ENCODE results near the gene FAM167B.
A peak's percentile ranks its signal among the peaks of the same experiment; 100 is the strongest.
"Not testable (repeated sequence)": the region's sequence is repeated elsewhere in the genome, so short reads cannot be mapped to it uniquely, and the experiment has no call there.

FAM167B gene

GRCh38 chr1:32265846-32266245, 18.8 kb downstream of the FAM167B start:
- DNase-seq, result no peak

GRCh38 chr1:32266921-32267591, 20.0 kb downstream of the FAM167B start:
- no peak for DNase-seq

DNA sequence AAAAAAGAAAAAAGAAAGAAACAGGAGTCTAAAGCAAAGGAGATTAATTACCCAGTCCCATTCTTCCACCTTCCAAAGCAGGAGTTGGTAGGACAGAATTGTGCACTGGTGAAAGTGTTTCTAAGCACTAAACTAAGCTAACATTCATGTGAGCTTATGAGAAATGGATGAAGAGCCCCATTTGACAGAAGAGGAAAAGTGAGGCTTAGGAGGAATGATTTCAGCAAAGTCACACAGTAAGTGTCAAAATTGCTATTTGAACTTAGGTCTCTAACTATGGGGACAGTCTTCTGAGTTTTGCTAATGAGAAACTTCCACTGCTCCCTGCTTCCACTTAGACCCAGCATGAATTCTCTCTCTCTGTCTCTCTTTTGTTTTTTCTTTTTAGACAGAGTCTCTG, 22.7 kb downstream of the FAM167B start:
- DNase-seq, result no peak

DNA sequence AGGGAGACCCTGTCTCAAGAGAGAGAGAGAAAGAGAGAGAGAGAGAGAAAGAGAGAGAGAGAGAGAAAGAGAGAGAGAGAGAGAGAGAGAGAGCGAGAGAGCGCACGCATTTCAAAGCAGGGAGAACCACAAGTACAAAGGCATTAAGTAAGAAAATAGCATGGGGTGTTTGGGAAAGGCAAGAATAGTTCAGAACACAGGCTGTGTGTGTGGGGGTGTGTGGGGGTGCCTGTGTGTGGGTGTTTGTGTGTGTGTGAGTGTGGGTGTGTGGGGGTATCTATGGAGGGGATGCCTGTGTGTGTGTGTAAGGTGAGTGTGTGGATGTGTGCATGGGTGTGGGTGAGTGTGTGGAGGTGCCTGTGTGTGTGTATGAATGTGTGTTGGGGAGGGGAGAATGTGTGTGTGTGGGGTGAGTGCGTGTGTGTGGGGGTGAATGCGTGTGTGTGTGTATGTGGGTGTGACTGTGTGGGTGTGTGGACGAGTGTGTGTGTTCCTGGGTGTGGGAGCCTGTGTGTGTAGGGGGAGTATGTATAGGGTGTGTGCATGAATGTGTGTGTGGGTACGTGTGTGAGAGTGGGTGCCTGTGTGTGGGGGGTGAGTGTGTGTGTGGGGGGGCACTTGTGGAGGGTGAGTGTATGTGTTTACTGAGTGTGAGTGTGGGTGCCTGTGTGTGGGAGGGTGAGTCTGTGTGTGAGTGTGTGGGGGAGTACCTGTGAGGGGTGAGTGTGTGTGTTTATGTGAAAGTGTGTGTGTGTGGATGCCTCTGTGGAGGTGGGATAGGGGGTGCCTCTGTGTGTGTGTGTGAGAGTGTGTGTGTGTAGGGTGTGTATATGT, 25.8 kb downstream of the FAM167B start:
- no peak for DNase-seq

- peak; percentile 84 for DNase-seq
Measured at GRCh38 chr1:32273391-32274208, 26.6 kb downstream of the FAM167B start.

- no peak for DNase-seq
Measured at GRCh38 chr1:32274646-32275340, 27.8 kb downstream of the FAM167B start.

DNA sequence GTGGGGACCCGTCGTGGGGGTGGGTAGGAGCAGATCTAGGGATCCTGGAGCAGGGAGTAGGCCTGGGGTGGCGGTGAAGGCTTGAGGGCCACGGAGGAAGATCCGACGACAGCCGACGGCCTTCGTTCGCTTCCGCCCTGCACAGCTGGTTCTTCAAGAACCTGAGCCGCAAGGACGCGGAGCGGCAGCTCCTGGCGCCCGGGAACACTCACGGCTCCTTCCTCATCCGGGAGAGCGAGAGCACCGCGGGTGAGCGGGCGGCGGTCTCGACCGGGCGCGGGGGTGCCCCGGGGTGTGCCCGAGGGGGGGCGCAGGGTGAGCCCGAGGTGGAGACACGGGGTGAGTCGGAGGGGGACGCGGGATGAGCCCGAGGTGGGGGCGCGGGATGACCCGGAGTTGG, 28.4 kb downstream of the FAM167B start:
- no peak for DNase-seq

GRCh38 chr1:32276032-32276782, 29.2 kb downstream of the FAM167B start:
- DNase-seq, result no peak

GRCh38 chr1:32284777-32285176, 37.8 kb downstream of the FAM167B start:
- not testable (repeated sequence) for DNase-seq

GRCh38 chr1:32285658-32286057, 38.6 kb downstream of the FAM167B start:
- DNase-seq, result no peak

- no peak for DNase-seq
Measured at GRCh38 chr1:32286763-32287162, 39.7 kb downstream of the FAM167B start.

GRCh38 chr1:32289256-32289655, 42.2 kb downstream of the FAM167B start:
- DNase-seq, result no peak

- DNase-seq, result no peak
Measured at GRCh38 chr1:32291145-32291707, 44.2 kb downstream of the FAM167B start.

DNA sequence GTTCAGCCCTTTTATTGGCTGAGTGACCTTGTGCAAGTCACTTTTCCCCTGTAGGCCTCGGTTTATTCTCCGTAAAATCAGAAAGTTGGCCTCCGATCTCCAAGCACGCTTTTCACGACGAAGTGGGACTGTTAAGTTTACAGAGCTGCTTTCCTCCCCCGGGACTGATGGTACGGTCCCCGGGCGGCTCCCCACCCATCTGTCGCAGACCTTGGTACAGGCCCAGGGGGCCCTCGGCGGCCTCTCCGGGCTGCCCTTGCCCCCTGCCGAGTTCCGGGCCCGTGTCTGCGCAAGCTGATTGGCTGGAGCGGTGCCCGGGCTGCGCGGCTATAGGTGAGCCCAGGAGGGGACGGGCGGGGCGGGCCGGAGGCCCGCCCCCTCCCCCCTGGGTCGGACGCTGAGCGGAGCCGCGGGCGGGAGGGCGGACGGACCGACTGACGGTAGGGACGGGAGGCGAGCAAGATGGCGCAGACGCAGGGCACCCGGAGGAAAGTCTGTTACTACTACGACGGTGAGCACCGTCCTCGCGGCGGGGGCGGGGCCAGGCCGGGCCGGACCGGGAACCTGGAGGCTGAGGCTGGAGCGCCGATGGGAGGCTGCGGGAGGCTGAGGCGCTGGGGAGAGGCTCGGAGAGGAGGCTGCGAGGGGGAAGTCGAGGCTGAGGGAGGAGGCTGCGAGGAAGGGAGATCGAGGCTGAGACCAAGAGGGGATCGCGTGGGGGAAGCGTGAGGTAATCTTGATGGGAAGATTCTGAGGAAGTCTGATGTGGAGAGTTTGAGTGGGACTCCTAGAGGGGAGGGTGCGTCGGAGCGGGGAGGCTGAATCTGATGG, 44.9 kb downstream of the FAM167B start, which contains the start of gene HDAC1:
Gene HDAC1 (plus strand): TSS at position 376 of the 831 bp plus-strand sequence. CDS start 87 bp downstream, at position 463.
- peak; percentile 97 for DNase-seq

GRCh38 chr1:32298211-32298610, 51.2 kb downstream of the FAM167B start:
- DNase-seq, result not testable (repeated sequence)
